ENCODE results near the gene MEGF11. TPM values are rescaled to one million over a fixed set of nuclear protein-coding genes. Genes with fewer than 3 reads are reported as not detected.

The MEGF11 gene
- total RNA-seq, 5 donors from 2014 or later (not counting 1 experiment from before 2014, with no cell fraction given), result 0.20 TPM; not detected in 4

DNA sequence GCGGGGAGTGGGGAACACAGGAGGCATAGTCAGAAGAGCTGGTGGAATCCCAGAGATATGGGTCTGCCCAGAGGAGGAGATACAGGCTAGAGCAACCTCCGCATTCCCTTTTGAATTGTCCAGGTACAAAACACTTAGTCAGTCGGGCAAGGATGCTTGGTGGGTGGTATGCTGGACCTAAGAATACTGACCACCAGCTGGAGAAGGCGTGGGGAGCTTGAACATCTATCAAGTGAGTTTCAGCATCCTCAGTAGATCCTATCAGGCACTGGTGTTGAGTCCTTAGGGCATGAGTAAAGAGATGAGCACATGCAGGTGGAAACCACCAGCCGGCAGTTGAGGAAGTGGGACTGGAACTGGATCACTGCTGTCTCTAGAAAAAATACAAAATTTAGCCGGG lies 25.1 kb upstream of the MEGF11 start:
- 82% methylated on average over 5 of the region's 6 CpGs for WGBS (ENCODE audit: insufficient coverage)
- no peak overlapping the region for H3K27ac ChIP-seq (ENCODE audit: low read length)
- ChIA-PET POLR2A (interaction anchor here in 1 of 2 donors (0.6 kb wide), 1 partner anchor 755 kb away, joined by 4 read pairs; no protein-coding TSS in a partner anchor), CTCF (no interaction called here)
- Mint-ChIP-seq H3K4me3 (no peak overlapping the region), H3K9me3 (no peaks in the 10 kb centered on the region), H3K4me1 (no peaks in the 10 kb centered on the region), H3K27me3 (no peaks in the 10 kb centered on the region), H3K27ac (no peak overlapping the region), H3K36me3 (no peaks in the 10 kb centered on the region)
- ATAC-seq (replicated peaks in 1 of 4), result no peak
- H3K27me3 ChIP-seq (replicated peaks in 1 of 2; ENCODE audit: control insufficient read depth in 2 of 2, extremely low read depth in 1 of 2, insufficient read depth in 2 of 2, low read length in 1 of 2), result no peaks in the 10 kb centered on the region
- H3K4me1 ChIP-seq (ENCODE audit: control insufficient read depth in 1 of 2, extremely low read depth in 1 of 2, insufficient read depth in 2 of 2, low read length in 2 of 2), result no peaks in the 10 kb centered on the region
- DNase-seq, result no peak
- H3K9me3 ChIP-seq, result no peaks in the 10 kb centered on the region
- no peaks in the 10 kb centered on the region for H3K36me3 ChIP-seq (ENCODE audit: control insufficient read depth in 2 of 2, extremely low read depth in 1 of 2, insufficient read depth in 1 of 2, low read length in 1 of 2)
- no peak overlapping the region for H3K4me3 ChIP-seq (ENCODE audit: control insufficient read depth in 1 of 2, extremely low read depth in 1 of 2, low read length in 1 of 2)

GRCh38 chr15:66278056-66278455 lies 24.5 kb upstream of the MEGF11 start:
- Histone ChIP-seq H3K4me1 (ENCODE audit: control insufficient read depth in 1 of 2, extremely low read depth in 1 of 2, insufficient read depth in 2 of 2, low read length in 2 of 2) (no peaks in the 10 kb centered on the region), H3K9me3 (no peaks in the 10 kb centered on the region), H3K4me3 (ENCODE audit: control insufficient read depth in 1 of 2, extremely low read depth in 1 of 2, low read length in 1 of 2) (no peak overlapping the region), H3K27me3 (replicated peaks in 1 of 2; ENCODE audit: control insufficient read depth in 2 of 2, extremely low read depth in 1 of 2, insufficient read depth in 2 of 2, low read length in 1 of 2) (no peaks in the 10 kb centered on the region), H3K36me3 (ENCODE audit: control insufficient read depth in 2 of 2, extremely low read depth in 1 of 2, insufficient read depth in 1 of 2, low read length in 1 of 2) (no peaks in the 10 kb centered on the region), H3K27ac (ENCODE audit: low read length) (no peak overlapping the region)
- WGBS (ENCODE audit: insufficient coverage), result 85% methylated on average over 2 of the region's 6 CpGs
- no peak for ATAC-seq (replicated peaks in 1 of 4)
- Mint-ChIP-seq H3K4me1 (peaks cover 0 to 3% (median 0%) of the 10 kb centered on the region in 3 donors), H3K9me3 (no peaks in the 10 kb centered on the region), H3K27me3 (peaks cover 0 to 4% of the 10 kb centered on the region in 2 donors), H3K27ac (no peak overlapping the region), H3K36me3 (no peaks in the 10 kb centered on the region), H3K4me3 (no peak overlapping the region)
- ChIA-PET CTCF (no interaction called here), POLR2A (interaction anchor here in 1 of 2 donors (0.6 kb wide), 1 partner anchor 755 kb away, joined by 4 read pairs; no protein-coding TSS in a partner anchor)
- DNase-seq, result no peak

DNA sequence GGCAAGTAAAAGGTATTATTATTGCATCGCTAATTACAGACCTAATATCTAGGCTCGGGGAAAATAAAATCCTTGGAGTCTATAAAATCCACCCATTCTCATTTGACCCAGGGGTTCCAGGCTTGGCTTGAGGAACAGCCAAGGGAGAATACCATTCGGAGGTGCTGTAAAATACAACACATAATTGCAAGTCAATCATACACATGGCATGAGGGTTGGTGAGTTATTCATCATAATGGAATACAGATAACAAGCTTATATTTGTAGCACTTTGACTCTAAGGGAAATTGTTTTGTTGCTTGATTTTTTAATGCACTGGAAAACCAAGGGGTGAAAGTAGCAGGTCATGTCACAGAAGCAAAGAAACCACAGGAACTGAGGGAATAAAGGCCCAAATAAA lies 23.0 kb upstream of the MEGF11 start:
- no peaks in the 10 kb centered on the region for H3K4me1 ChIP-seq (ENCODE audit: control insufficient read depth in 1 of 2, extremely low read depth in 1 of 2, insufficient read depth in 2 of 2, low read length in 2 of 2)
- peaks cover 0 to 2% of the 10 kb centered on the region in 2 experiments for H3K27me3 ChIP-seq (replicated peaks in 1 of 2; ENCODE audit: control insufficient read depth in 2 of 2, extremely low read depth in 1 of 2, insufficient read depth in 2 of 2, low read length in 1 of 2)
- ATAC-seq (replicated peaks in 1 of 4) (no peak), DNase-seq (no peak)
- no peak overlapping the region for H3K27ac ChIP-seq (ENCODE audit: low read length)
- Mint-ChIP-seq H3K27me3 (peaks cover 0 to 4% of the 10 kb centered on the region in 2 donors), H3K4me1 (peaks cover under 1 to 3% (median 2%) of the 10 kb centered on the region in 3 donors), H3K4me3 (no peak overlapping the region), H3K27ac (no peak overlapping the region), H3K9me3 (no peaks in the 10 kb centered on the region), H3K36me3 (no peaks in the 10 kb centered on the region)
- no peak overlapping the region for H3K4me3 ChIP-seq (ENCODE audit: control insufficient read depth in 1 of 2, extremely low read depth in 1 of 2, low read length in 1 of 2)
- no peaks in the 10 kb centered on the region for H3K36me3 ChIP-seq (ENCODE audit: control insufficient read depth in 2 of 2, extremely low read depth in 1 of 2, insufficient read depth in 1 of 2, low read length in 1 of 2)
- H3K9me3 ChIP-seq, result no peaks in the 10 kb centered on the region
- CTCF ChIA-PET, result no interaction called here
- WGBS (ENCODE audit: insufficient coverage), result no CpG with 5 or more reads among the region's 3 CpGs
- POLR2A ChIA-PET, result no interaction called here

- H3K27ac ChIP-seq (ENCODE audit: low read length), result no peak overlapping the region
- H3K36me3 Mint-ChIP-seq, result no peaks in the 10 kb centered on the region
- peaks cover 7 to 12% (median 8%) of the 10 kb centered on the region in 3 donors for H3K4me1 Mint-ChIP-seq
- H3K27me3 Mint-ChIP-seq, result peaks cover 2 to 4% of the 10 kb centered on the region in 2 donors
- no peak overlapping the region for H3K27ac Mint-ChIP-seq
- no peaks in the 10 kb centered on the region for H3K9me3 ChIP-seq
- ChIA-PET POLR2A (no interaction called here), CTCF (interaction anchor here in 1 of 2 donors (0.7 kb wide), 1 partner anchor 255 kb away, joined by 4 read pairs; no protein-coding TSS in a partner anchor)
- H3K4me1 ChIP-seq (ENCODE audit: control insufficient read depth in 1 of 2, extremely low read depth in 1 of 2, insufficient read depth in 2 of 2, low read length in 2 of 2), result peaks cover 0 to 3% of the 10 kb centered on the region in 2 experiments
- H3K4me3 ChIP-seq (ENCODE audit: control insufficient read depth in 1 of 2, extremely low read depth in 1 of 2, low read length in 1 of 2), result no peak overlapping the region
- peaks cover 0 to 2% of the 10 kb centered on the region in 2 experiments for H3K27me3 ChIP-seq (replicated peaks in 1 of 2; ENCODE audit: control insufficient read depth in 2 of 2, extremely low read depth in 1 of 2, insufficient read depth in 2 of 2, low read length in 1 of 2)
- H3K36me3 ChIP-seq (ENCODE audit: control insufficient read depth in 2 of 2, extremely low read depth in 1 of 2, insufficient read depth in 1 of 2, low read length in 1 of 2), result no peaks in the 10 kb centered on the region
- no peak for ATAC-seq (replicated peaks in 1 of 4)
- H3K9me3 Mint-ChIP-seq, result no peaks in the 10 kb centered on the region
- H3K4me3 Mint-ChIP-seq, result no peak overlapping the region
- no peak for DNase-seq
Measured at GRCh38 chr15:66275352-66275751, 21.8 kb upstream of the MEGF11 start.

- no peaks in the 10 kb centered on the region for H3K9me3 Mint-ChIP-seq
- Histone ChIP-seq H3K27ac (ENCODE audit: low read length) (no peak overlapping the region), H3K4me1 (ENCODE audit: control insufficient read depth in 1 of 2, extremely low read depth in 1 of 2, insufficient read depth in 2 of 2, low read length in 2 of 2) (peaks cover 0 to 3% of the 10 kb centered on the region in 2 experiments), H3K27me3 (replicated peaks in 1 of 2; ENCODE audit: control insufficient read depth in 2 of 2, extremely low read depth in 1 of 2, insufficient read depth in 2 of 2, low read length in 1 of 2) (peaks cover 0 to 9% of the 10 kb centered on the region in 2 experiments), H3K9me3 (no peaks in the 10 kb centered on the region), H3K36me3 (ENCODE audit: control insufficient read depth in 2 of 2, extremely low read depth in 1 of 2, insufficient read depth in 1 of 2, low read length in 1 of 2) (no peaks in the 10 kb centered on the region), H3K4me3 (ENCODE audit: control insufficient read depth in 1 of 2, extremely low read depth in 1 of 2, low read length in 1 of 2) (no peak overlapping the region)
- H3K4me1 Mint-ChIP-seq, result peaks cover 7 to 12% (median 8%) of the 10 kb centered on the region in 3 donors
- 17% methylated on average over 1 of the region's 6 CpGs for WGBS (ENCODE audit: insufficient coverage)
- H3K27ac Mint-ChIP-seq, result no peak overlapping the region
- ATAC-seq (replicated peaks in 1 of 4) (no peak), DNase-seq (no peak)
- peaks cover 5 to 12% of the 10 kb centered on the region in 2 donors for H3K27me3 Mint-ChIP-seq
- CTCF ChIA-PET, result no interaction called here
- H3K36me3 Mint-ChIP-seq, result no peaks in the 10 kb centered on the region
- no peak overlapping the region for H3K4me3 Mint-ChIP-seq
- POLR2A ChIA-PET, result interaction anchor here in 1 of 2 donors (0.6 kb wide), 1 partner anchor 246 kb away, joined by 4 read pairs; no protein-coding TSS in a partner anchor
Measured at GRCh38 chr15:66270932-66271331, 17.4 kb upstream of the MEGF11 start.

GRCh38 chr15:66269326-66270090 lies 16.0 kb upstream of the MEGF11 start:
- Histone ChIP-seq H3K4me3 (ENCODE audit: control insufficient read depth in 1 of 2, extremely low read depth in 1 of 2, low read length in 1 of 2) (no peak overlapping the region), H3K9me3 (no peaks in the 10 kb centered on the region), H3K27me3 (replicated peaks in 1 of 2; ENCODE audit: control insufficient read depth in 2 of 2, extremely low read depth in 1 of 2, insufficient read depth in 2 of 2, low read length in 1 of 2) (peaks cover 0 to 18% of the 10 kb centered on the region in 2 experiments), H3K4me1 (ENCODE audit: control insufficient read depth in 1 of 2, extremely low read depth in 1 of 2, insufficient read depth in 2 of 2, low read length in 2 of 2) (peaks cover 0 to 3% of the 10 kb centered on the region in 2 experiments), H3K36me3 (ENCODE audit: control insufficient read depth in 2 of 2, extremely low read depth in 1 of 2, insufficient read depth in 1 of 2, low read length in 1 of 2) (no peaks in the 10 kb centered on the region), H3K27ac (ENCODE audit: low read length) (no peak overlapping the region)
- 69% methylated on average over 10 of the region's 13 CpGs for WGBS (ENCODE audit: insufficient coverage)
- Mint-ChIP-seq H3K36me3 (no peaks in the 10 kb centered on the region), H3K4me3 (no peak overlapping the region), H3K27me3 (peaks cover 5 to 12% of the 10 kb centered on the region in 2 donors), H3K4me1 (peaks cover 7 to 12% (median 8%) of the 10 kb centered on the region in 3 donors), H3K9me3 (no peaks in the 10 kb centered on the region), H3K27ac (no peak overlapping the region)
- DNase-seq (no peak), ATAC-seq (replicated peaks in 1 of 4) (no peak)
- ChIA-PET POLR2A (no interaction called here), CTCF (no interaction called here)

All from T-cell (primary cell).